Stimulated activated naive CD4-positive, alpha-beta T cell treated with Interleukin-2 at 50 U/mL for 16 hours (primary cell): Measurements from ENCODE around the gene TAF1L.
A peak's percentile ranks its signal among the peaks of the same experiment; 100 is the strongest.

Source experiments
- DNase-seq: peaks from one replicate; lab custom pipeline; 2025; lab: John Stamatoyannopoulos, UW

TAF1L gene

GRCh38 chr9:32590898-32591297 is 44.6 kb downstream of the TAF1L start:
- no peak for DNase-seq

- no peak for DNase-seq
Measured at GRCh38 chr9:32590476-32590875, 45.0 kb downstream of the TAF1L start.

GRCh38 chr9:32589083-32589723 is 46.3 kb downstream of the TAF1L start:
- DNase-seq = no peak

- no peak for DNase-seq
Measured at GRCh38 chr9:32587901-32588300, 47.6 kb downstream of the TAF1L start.

- no peak for DNase-seq
Measured at GRCh38 chr9:32584784-32585183, 50.7 kb downstream of the TAF1L start.

- no peak for DNase-seq
Measured at GRCh38 chr9:32581512-32582143, 53.8 kb downstream of the TAF1L start.

GRCh38 chr9:32580631-32581300 is 54.7 kb downstream of the TAF1L start:
- DNase-seq = no peak

- DNase-seq = peak; percentile 68
Measured at GRCh38 chr9:32579706-32580331, 55.6 kb downstream of the TAF1L start.
